Measurements from ENCODE around the gene ADAMTS14.
"Not testable (repeated sequence)": the region's sequence is repeated elsewhere in the genome, so short reads cannot be mapped to it uniquely, and the experiment has no call there.

Gene ADAMTS14

DNA sequence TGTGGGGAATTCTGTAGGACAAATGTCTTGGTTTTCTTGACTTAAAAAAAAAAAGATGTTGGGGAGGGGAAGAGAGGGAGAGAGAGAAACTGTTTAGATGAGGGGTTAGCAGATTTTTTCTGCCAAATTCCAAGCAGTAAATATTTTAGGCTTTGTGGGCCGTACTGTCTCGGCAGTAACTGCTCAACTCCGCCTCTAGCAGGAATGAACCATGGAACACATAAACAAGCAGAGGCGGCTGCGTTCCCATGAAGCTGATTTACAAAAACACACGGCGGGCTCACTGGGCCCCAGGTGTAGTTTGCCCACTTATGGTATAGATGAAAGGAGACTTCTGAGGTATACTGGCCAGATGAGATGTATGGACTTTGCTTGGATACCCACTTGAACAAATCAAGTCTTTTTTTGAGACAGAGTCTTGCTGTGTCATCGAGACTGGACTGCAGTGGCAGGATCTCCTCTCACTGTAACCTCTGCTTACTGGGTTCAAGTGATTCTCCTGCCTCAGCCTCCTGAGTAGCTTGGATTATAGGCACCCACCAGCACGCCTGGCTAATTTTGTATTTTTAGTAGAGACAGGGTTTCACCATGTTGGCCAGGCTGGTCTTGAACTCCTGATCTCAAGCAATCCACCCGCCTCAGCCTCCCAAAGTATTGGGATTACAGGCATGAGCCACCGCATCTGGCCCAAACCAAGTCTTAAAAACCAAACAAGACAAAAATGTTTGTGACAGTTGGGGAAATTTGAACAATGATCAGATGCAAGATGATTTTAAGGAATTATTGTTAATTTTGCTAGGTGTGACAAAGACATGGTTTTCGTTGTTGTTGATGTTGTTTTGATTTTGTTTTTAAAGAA is 9.7 kb upstream of the ADAMTS14 start:
- H3K27me3 ChIP-seq (ENCODE audit: insufficient read depth, low read length, poor library complexity) = no peaks in the 10 kb centered on the region
- peaks cover under 1% of the 10 kb centered on the region; the same call in 1 of the 2 replicates for H3K4me1 ChIP-seq (ENCODE audit: insufficient read depth, low read length)
- TF ChIP-seq EZH2 (IDR thresholded peaks at IDR 0.05; ENCODE audit: borderline replicate concordance, low read depth, low read length, severe bottlenecking) = no peak
- TF ChIP-seq, protein P1, sequence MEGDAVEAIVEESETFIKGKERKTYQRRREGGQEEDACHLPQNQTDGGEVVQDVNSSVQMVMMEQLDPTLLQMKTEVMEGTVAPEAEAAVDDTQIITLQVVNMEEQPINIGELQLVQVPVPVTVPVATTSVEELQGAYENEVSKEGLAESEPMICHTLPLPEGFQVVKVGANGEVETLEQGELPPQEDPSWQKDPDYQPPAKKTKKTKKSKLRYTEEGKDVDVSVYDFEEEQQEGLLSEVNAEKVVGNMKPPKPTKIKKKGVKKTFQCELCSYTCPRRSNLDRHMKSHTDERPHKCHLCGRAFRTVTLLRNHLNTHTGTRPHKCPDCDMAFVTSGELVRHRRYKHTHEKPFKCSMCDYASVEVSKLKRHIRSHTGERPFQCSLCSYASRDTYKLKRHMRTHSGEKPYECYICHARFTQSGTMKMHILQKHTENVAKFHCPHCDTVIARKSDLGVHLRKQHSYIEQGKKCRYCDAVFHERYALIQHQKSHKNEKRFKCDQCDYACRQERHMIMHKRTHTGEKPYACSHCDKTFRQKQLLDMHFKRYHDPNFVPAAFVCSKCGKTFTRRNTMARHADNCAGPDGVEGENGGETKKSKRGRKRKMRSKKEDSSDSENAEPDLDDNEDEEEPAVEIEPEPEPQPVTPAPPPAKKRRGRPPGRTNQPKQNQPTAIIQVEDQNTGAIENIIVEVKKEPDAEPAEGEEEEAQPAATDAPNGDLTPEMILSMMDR (IDR thresholded peaks at IDR 0.05; ENCODE audit: borderline replicate concordance, extremely low read depth, low read length, poor library complexity, severe bottlenecking) = no peak
- no peak for DNase-seq
- H4K20me1 ChIP-seq (ENCODE audit: insufficient read depth, low read length) = no peaks in the 10 kb centered on the region
- no peak overlapping the region for H3K4me3 ChIP-seq (ENCODE audit: low read depth in 1 of 2, low read length in 2 of 2)
- no peaks in the 10 kb centered on the region for H3K79me2 ChIP-seq (ENCODE audit: insufficient read depth, low read length)
- H3K36me3 ChIP-seq (ENCODE audit: insufficient read depth, low read length) = no peaks in the 10 kb centered on the region
- no peak overlapping the region for H3K9ac ChIP-seq (ENCODE audit: low read depth, low read length)
- H3K27ac ChIP-seq (ENCODE audit: low read length) = no peak overlapping the region
- H3K9me3 ChIP-seq (ENCODE audit: insufficient read depth, low read length, severe bottlenecking) = peaks cover 8% of the 10 kb centered on the region
- ATAC-seq (ENCODE audit: insufficient read depth, low read depth) = no peak
- H2AFZ ChIP-seq (ENCODE audit: low read depth, low read length) = no peak overlapping the region
- H3K4me2 ChIP-seq (ENCODE audit: insufficient read depth, low read length) = no peak overlapping the region

DNA sequence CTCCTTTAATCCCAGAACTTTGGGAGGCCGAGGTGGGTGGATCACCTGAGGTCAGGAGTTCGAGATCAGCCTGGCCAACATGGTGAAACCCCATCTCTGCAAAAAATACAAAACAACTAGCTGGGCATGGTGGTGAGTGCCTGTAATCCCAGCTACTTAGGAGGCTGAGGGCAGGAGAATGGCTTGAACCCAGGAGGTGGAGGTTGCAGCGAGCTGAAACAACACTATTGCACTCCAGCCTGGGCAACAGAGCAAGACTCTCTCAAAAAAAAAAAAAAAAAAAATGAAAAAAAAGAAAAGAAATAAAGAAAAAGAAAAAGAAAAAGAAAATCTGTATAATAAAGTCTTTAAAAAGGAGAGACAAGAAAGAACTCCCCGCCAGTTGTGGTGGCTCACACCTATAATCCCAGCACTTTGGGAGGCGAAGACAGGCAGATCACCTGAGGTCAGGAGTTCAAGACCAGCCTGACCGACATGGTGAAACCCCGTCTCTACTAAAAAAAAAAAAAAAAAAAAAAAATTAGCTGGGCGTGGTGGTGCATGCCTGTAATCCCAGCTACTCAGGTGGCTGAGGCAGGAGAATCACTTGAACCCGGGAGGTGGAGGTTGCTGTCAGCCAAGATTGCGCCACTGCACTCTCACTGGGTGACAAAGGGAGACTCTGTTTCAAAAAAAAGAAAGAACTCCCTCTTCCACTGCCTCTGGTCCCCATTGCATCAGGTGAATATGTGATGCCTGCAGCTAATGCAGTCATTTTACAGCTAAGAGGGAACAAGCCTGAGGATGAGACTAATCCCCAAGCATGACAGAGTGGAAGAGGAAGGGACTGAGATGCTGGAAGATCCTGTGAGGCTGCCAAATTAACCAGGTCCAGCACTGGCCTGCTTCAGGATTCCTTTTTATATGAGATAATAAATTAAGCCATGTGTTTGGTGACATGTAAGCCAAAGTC is 8.6 kb upstream of the ADAMTS14 start:
- H3K27ac ChIP-seq (ENCODE audit: low read length); H3K4me2 ChIP-seq (ENCODE audit: insufficient read depth, low read length); H2AFZ ChIP-seq (ENCODE audit: low read depth, low read length); H3K4me3 ChIP-seq (ENCODE audit: low read depth in 1 of 2, low read length in 2 of 2); H3K9me3 ChIP-seq (ENCODE audit: insufficient read depth, low read length, severe bottlenecking); H3K4me1 ChIP-seq (ENCODE audit: insufficient read depth, low read length); H3K36me3 ChIP-seq (ENCODE audit: insufficient read depth, low read length); ATAC-seq (ENCODE audit: insufficient read depth, low read depth); DNase-seq; H3K9ac ChIP-seq (ENCODE audit: low read depth, low read length); H3K27me3 ChIP-seq (ENCODE audit: insufficient read depth, low read length, poor library complexity); H3K79me2 ChIP-seq (ENCODE audit: insufficient read depth, low read length); H4K20me1 ChIP-seq (ENCODE audit: insufficient read depth, low read length): not testable (repeated sequence)

DNA sequence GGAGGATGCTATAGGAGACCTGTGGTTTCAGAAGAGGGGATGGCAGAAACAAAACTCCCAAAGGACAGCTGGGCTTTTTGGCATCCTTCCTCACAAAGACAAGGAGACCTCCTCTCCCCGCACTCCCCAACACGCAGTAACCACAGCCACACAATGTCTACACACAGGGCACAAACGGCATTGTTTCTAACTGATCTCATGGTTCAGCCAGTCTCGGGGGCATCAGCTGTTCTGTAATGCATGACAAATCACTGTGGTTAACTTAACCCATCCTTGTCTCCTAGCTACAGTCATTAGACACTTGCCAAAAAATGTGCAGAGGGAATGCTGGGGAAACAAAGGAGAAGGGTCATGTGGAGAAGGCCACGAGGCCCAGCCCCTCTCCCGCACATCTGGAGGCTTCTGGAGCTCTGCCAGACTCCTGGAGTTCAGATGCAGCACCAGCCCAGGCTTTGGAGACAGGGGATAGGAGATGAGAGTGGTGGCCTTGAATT is 7.6 kb upstream of the ADAMTS14 start:
- Histone ChIP-seq H3K36me3 (ENCODE audit: insufficient read depth, low read length) (no peaks in the 10 kb centered on the region), H4K20me1 (ENCODE audit: insufficient read depth, low read length) (no peaks in the 10 kb centered on the region), H3K27ac (ENCODE audit: low read length) (no peak overlapping the region), H3K9me3 (ENCODE audit: insufficient read depth, low read length, severe bottlenecking) (peaks cover 3% of the 10 kb centered on the region), H3K4me2 (ENCODE audit: insufficient read depth, low read length) (no peak overlapping the region), H3K9ac (ENCODE audit: low read depth, low read length) (no peak overlapping the region), H3K27me3 (ENCODE audit: insufficient read depth, low read length, poor library complexity) (no peaks in the 10 kb centered on the region), H3K4me3 (ENCODE audit: low read depth in 1 of 2, low read length in 2 of 2) (no peak overlapping the region), H3K4me1 (ENCODE audit: insufficient read depth, low read length) (no peaks in the 10 kb centered on the region), H2AFZ (ENCODE audit: low read depth, low read length) (no peak overlapping the region), H3K79me2 (ENCODE audit: insufficient read depth, low read length) (no peaks in the 10 kb centered on the region)
- ATAC-seq (ENCODE audit: insufficient read depth, low read depth) (peak; percentile 82), DNase-seq (peak; percentile 23)
- TF ChIP-seq, protein P1 (IDR thresholded peaks at IDR 0.05; ENCODE audit: borderline replicate concordance, extremely low read depth, low read length, poor library complexity, severe bottlenecking) = no peak
